GM19324 (cell line): ENCODE measurements around the gene ANAPC10.
"Not testable (repeated sequence)": the region's sequence is repeated elsewhere in the genome, so short reads cannot be mapped to it uniquely, and the experiment has no call there.

ENCODE experiments used
- ATAC-seq: cut with Tn5 transposase; IDR thresholded peaks from one replicate; pipeline ENCODE4 v1.9.1; 2021; ENCODE audit warnings: mild to moderate bottlenecking, moderate library complexity; ENCODE audit not compliant: unreplicated experiment, low FRiP score

The ANAPC10 gene

GRCh38 chr4:145014365-145014764, 83.6 kb downstream of the ANAPC10 start:
- ATAC-seq, result no peak

DNA sequence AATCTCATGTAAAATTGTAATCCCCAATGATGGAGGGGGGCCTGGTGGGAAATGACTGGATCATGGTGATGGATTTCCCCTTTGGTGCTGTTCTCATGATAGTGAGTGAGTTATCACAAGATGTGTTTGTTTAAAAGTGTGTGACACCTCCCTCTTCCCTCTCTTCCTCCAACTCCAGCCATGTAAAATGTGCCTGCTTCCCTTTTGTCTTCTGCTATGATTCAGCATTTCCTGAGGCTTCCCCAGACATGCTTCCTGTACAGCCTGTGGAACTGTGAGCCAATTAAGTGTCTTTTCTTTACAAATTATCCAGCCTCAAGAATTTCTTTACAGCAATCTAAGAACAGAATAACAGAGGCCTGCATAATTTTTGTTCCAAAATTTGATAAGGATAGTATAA, 85.2 kb downstream of the ANAPC10 start:
- ATAC-seq, result no peak

DNA sequence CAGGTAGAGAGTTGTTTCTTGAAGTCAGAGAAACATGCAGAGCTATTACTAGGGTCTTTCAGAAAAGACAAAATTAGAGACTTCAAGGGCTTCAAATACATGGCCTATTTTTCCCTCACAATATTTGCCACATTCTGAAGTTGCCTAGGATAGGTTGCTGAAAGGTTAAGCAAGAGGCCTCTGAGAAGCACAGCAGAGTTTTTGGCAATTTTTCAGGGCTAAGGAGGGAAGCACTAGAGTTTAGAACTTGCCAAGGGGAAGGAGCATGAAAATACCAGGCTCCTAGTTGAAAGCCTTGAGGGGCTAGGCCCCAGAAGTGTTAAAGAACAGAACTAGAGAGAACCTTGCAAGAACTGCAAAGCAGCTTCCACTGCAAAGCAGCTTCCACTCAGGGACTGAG, 86.4 kb downstream of the ANAPC10 start:
- ATAC-seq, result no peak

GRCh38 chr4:145010315-145010714, 87.7 kb downstream of the ANAPC10 start:
- not testable (repeated sequence) for ATAC-seq

DNA sequence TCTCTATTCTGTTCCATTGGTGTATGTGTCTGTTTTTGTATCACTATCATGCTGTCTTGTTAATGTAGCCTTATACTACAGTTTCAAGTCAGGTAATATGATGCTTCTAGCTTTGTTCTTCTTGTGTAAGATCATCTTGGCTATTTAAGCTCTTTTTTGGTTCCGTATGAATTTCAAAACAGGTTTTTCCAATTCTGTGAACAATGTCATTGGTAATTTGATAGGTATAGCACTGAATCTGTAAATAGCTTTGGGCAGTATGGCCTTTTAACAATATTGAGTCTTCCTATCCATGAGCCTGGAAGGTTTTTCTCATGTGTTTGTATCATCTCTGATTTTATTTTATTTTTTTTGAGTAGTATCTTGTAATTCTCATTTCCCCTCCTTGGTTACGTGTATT, 94.3 kb downstream of the ANAPC10 start:
- no peak for ATAC-seq

DNA sequence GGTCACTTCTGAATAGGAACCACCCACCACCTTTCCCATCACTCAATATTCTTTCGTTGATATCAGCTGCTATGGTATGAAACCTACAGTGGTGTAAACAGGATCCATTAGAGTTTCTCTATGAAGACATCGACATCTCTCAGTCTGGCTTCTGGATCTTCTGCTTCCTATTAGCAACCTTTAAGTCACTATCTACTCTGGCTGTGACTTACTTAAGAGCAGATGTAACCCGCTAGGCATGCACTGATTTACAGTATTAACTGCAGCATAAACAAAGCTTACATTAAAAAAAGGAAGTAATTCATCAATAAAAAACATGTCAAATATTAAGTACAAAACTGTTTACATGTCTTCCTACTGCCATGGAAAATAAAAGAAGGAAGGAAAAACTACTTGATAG, 96.4 kb downstream of the ANAPC10 start:
- ATAC-seq, result no peak

DNA sequence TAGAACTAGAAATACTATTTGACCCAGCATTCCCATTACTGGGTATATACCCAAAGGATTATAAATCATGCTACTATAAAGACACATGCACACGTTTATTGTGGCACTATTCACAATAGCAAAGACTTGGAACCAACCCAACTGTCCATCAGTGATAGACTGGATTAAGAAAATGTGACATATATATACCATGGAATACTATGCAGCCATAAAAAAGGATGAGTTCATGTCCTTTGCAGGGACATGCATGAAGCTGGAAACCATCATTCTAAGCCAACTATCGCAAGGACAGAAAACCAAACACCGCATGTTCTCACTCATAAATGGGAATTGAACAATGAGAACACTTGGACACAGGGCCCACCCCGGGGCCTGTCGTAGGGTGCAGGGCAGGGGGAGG, 97.3 kb downstream of the ANAPC10 start:
- not testable (repeated sequence) for ATAC-seq

DNA sequence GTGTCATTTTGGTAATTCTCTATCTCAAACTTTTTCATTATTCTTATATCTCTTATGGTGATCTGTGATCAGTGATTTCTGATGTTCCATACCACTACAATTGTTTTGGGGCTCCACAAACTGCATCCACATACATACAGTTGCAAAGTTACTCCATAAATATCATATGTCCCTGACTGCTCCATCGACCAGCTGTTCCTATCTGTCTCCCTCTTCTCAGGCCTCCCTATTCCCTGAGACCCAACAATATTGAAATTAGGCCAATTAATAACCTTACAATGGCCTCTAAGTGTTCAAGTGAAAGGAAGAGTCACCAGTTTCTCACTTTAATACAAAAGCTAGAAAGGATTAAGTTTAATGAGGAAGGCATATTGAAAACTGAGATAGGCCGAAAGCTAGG, 108.7 kb downstream of the ANAPC10 start:
- ATAC-seq, result no peak

- no peak for ATAC-seq
These were observed 112.5 kb downstream of the ANAPC10 start for GRCh38 chr4:144985531-144985930.

GRCh38 chr4:144985014-144985413, 113.0 kb downstream of the ANAPC10 start:
- no peak for ATAC-seq

DNA sequence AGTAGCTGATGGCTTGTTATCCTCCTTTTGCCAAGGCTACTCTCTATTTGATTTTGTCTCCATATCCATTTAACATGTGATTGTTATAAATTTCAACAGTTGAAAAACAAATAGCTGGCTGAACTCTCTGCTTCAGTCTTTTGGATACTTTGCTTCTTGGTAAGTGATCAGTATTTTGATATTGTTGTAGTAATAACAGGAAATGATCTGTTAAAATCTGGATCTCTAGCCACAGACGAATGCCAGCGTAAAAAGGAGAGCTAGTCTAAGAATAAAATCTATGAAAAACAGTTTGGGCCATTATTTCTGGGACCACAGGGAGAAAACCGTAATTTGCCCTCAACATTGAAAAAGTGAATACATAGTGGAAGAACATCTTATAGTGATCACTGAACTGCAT, 113.8 kb downstream of the ANAPC10 start:
- ATAC-seq, result no peak

- no peak for ATAC-seq
These were observed 122.3 kb downstream of the ANAPC10 start for GRCh38 chr4:144975718-144976117.

- peak; percentile 57 for ATAC-seq
These were observed 127.4 kb downstream of the ANAPC10 start for GRCh38 chr4:144970597-144970996.

- ATAC-seq, result no peak
These were observed 128.2 kb downstream of the ANAPC10 start for GRCh38 chr4:144969821-144970220.

DNA sequence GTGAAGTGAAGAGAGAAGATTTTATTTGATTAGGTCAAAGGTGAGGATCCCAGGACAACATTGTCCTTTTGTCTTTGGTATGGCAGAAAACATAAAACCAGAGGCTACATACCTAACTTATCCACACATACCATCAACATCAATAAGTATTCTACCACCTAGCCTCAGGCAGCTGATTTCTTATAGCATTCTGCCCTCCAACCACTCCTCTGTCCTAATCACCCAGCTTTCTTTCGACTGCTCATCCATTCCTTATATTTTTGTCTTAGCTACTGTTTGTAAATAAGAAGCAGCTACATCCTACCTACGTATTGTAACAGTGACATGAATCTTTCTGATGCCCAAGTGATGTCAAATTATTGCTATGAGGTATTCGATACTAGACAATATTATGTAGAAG, 129.4 kb downstream of the ANAPC10 start:
- ATAC-seq, result no peak

- ATAC-seq, result peak; percentile 66
These were observed 130.8 kb downstream of the ANAPC10 start for GRCh38 chr4:144967161-144967560.

GRCh38 chr4:144962300-144962699, 135.7 kb downstream of the ANAPC10 start:
- no peak for ATAC-seq

- ATAC-seq, result no peak
These were observed 142.9 kb downstream of the ANAPC10 start for GRCh38 chr4:144955104-144955503.

GRCh38 chr4:144954230-144954629, 143.8 kb downstream of the ANAPC10 start:
- ATAC-seq, result no peak

- no peak for ATAC-seq
These were observed 149.6 kb downstream of the ANAPC10 start for GRCh38 chr4:144948421-144948820.

- no peak for ATAC-seq
These were observed 150.0 kb downstream of the ANAPC10 start for GRCh38 chr4:144948009-144948408.
